GM18505 (cell line): ENCODE results near the gene CDC25B.

Experiments
- ATAC-seq: cut with Tn5 transposase; IDR thresholded peaks from one replicate; pipeline ENCODE4 v1.9.1; 2021; ENCODE audit not compliant: unreplicated experiment
- POLR2A ChIP-seq: IDR thresholded peaks from 4 replicates; pipeline ENCODE4 v1.6.1; 2011; ENCODE audit warnings: borderline replicate concordance; ENCODE audit not compliant: insufficient read depth, insufficient read length; ENCODE audit errors: extremely low read depth

The CDC25B gene

GRCh38 chr20:3767427-3768341, 28.4 kb upstream of the CDC25B start, which contains the start of gene ADISSP:
TSS of gene ADISSP (minus strand) at chr20:3767753. CDS start at chr20:3760100, 7,653 bp downstream.
- TF ChIP-seq POLR2A: peak; percentile 78
- peak; percentile 92 for ATAC-seq

DNA sequence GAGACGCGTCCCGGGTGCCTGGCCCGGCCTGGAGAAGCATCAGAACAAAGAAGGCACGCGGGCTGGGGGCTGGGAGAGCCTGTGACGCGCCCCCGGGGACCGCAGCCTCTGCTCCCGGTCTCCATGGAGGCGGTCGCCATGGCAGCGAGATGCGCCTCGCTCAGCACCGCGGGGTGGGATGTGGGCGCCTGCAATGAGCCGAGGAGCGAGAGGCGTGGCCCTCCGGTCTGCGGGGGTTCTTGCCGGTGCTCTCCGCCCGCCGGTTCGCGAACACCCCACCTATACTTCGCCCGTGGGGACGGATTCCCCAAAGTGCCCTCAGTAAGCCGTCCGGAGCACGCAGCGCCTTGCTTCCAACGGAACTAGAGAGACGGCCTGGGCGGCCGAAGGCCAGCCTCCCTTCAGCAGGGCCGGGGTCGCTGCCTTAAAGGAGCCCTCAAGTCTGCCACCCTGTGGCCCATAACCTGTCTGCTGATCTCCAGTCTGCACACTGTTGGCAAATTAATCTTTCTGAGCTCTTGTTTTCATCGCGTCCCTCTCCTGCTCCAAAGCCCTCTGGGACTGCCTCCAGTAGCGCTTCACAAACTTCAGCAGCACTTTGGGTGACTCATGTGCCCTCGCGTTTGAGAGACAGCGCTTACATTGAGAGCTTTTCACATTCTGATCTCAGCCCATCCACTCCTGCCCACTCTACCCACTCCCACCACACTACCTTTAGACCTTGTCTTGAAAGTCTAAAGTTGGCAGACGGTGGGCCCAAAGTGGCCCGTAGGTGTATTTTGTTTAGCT, 27.6 kb upstream of the CDC25B start:
- peak; percentile 37 for ATAC-seq

DNA sequence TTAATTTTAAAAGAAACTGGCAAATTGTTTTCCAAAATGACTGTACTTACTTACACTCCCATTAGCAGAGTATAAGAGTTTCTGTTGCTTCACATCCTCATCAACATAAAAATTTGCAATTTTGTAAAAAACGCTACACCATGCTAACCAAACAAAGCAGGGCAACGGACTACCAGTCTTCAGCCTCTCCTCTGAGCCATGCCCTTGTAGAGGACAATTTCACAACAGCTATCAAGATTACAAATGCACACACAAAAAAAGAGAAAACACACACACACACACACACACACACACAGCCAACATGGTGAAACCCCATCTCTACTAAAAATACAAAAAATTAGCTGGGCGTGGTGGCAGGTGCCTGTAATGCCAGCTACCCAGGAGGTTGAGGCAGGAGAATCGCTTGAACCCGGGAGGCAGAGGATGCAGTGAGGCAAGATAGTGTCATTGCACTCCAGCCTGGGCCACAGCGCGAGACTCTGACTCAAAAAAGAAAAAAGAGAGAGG, 24.5 kb upstream of the CDC25B start:
- no peak for TF ChIP-seq POLR2A
- no peak for ATAC-seq

More for the DNA sequence above, 27.6 kb upstream of the CDC25B start:
- no peak for TF ChIP-seq POLR2A

DNA sequence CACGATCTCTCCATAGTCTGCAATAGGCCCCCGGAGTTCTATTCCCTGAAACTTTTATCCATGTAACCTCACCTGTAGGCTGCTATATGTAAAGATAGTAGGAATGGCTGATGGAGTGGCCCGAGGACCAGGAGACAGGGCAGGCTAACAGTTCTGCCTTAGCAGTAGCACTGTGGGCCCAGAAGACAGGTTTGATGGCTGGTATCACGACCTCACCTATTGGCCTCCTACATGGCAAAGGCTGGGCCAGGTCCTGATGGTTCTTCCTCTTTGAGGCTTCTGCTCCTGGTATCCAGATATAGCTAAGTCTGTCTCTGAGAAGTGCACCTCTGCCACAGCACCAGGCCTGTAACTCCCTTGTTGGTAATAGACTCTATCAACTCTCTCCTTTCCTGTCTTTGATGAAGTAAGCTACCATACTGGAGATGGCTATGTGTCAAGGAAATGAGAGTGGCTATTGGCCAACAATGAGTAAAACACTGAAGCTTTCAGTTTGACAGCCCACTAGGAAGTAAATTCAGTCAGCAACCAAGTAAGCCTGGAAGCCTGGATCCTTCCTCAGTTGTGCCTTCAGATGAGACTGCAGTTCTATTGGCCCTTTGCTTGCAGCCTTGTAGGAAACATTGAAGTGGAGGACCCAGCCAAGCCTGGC, 20.5 kb upstream of the CDC25B start:
- no peak for ATAC-seq
- TF ChIP-seq POLR2A: no peak

DNA sequence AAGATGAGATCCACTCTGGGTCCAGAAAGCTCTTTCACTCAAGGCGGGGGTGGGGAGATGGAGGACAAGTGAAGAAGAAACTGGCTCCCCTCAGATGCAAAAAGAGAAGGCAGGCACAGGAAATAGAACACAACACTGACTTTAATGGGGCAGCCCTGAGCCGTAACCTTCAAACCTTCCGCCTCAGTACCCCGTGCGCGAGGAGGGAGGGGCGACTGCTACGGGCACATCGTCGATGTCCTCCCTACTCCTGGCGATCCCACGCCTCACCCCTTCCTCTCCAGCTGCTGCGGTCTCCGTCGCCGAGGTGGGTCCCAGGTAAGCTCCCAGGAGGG, 18.8 kb upstream of the CDC25B start:
- no peak for ATAC-seq
- TF ChIP-seq POLR2A: no peak

GRCh38 chr20:3777716-3778629, 18.1 kb upstream of the CDC25B start:
- ATAC-seq: no peak
- no peak for TF ChIP-seq POLR2A

DNA sequence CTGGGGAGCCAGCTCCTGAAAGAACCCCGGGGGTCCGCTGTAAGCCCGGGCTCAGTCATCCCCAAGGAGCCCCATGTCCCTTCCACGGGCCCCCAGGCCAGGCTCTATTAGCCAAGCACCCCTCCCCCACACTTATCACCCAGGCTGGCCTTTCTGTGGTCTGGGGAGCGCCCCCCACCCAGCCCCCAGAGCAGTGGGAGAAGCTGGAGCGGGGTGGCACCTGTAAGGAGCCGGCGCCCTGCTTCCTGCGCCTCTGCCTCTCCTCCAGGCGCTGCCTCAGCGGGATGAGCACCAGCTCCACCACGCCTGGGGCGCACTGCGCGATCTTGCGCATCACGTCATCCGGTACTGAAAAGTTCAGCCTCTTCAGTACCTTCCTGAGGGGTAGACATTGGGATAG, 17.1 kb upstream of the CDC25B start:
- no peak for ATAC-seq
- TF ChIP-seq POLR2A: no peak

GRCh38 chr20:3781153-3781910, 14.8 kb upstream of the CDC25B start, which contains the start of gene SPEF1:
TSS of gene SPEF1 (minus strand) at chr20:3781448. CDS start at chr20:3781287, 161 bp downstream.
- TF ChIP-seq POLR2A: no peak
- ATAC-seq: no peak

GRCh38 chr20:3782597-3782996, 13.5 kb upstream of the CDC25B start:
- TF ChIP-seq POLR2A: no peak
- no peak for ATAC-seq

- no peak for TF ChIP-seq POLR2A
- ATAC-seq: no peak
Measured at GRCh38 chr20:3783068-3783489, 13.0 kb upstream of the CDC25B start.

- ATAC-seq: no peak
- no peak for TF ChIP-seq POLR2A
Measured at GRCh38 chr20:3783511-3784195, 12.5 kb upstream of the CDC25B start.
